Keratinocyte (primary cell): ENCODE data around the gene SP4.

ENCODE experiments used
- CTCF ChIP-seq, 3 experiments: IDR thresholded peaks in 1 of 3; conservative IDR thresholded peaks in 1 of 3; optimal IDR thresholded peaks in 1 of 3; 2 replicates in 2 of 3; 3 replicates in 1 of 3; pipeline versions ENCODE3 to v1.5.1; 2011; ENCODE audit warnings: low read length in 3 of 3, mild to moderate bottlenecking in 3 of 3, moderate library complexity in 2 of 3, control low read depth in 1 of 3, inconsistent platforms in 1 of 3; ENCODE audit not compliant: insufficient read depth in 2 of 3; ENCODE audit errors: extremely low read depth in 1 of 3
- EZH2 ChIP-seq: IDR thresholded peaks from one replicate; pipeline ENCODE4 v1.6.1; 2012; ENCODE audit warnings: inconsistent platforms, mild to moderate bottlenecking, low read length, moderate library complexity

- no peak for TF ChIP-seq CTCF (optimal IDR thresholded peaks at IDR 0.05 in 1 of 3, IDR thresholded peaks at IDR 0.05 in 1 of 3, conservative IDR thresholded peaks at IDR 0.05 in 1 of 3; ENCODE audit: extremely low read depth in 1 of 3, insufficient read depth in 2 of 3, low read length in 3 of 3)
- TF ChIP-seq EZH2, result no peak
Measured at GRCh38 chr7:21448974-21449373, 21.1 kb downstream of the SP4 start.
